Progenitor cell of endocrine pancreas (in vitro differentiated cells): ENCODE results near the gene NDUFB1. TPM values are rescaled to one million over a fixed set of nuclear protein-coding genes. Genes with fewer than 3 reads are reported as not detected.

Experiments
- DNase-seq: peaks from one replicate; pipeline ENCODE4 v3.0.0; 2021; ENCODE audit warnings: low spot score; ENCODE audit not compliant: unreplicated experiment
- H3K27ac Mint-ChIP-seq: 2 replicates; pipeline ENCODE4 v1.8.0; 2021; ENCODE audit warnings: mild to moderate bottlenecking, moderate library complexity, mixed read lengths
- H3K27me3 Mint-ChIP-seq: 2 replicates; pipeline ENCODE4 v1.8.0; 2021; ENCODE audit warnings: mixed read lengths
- H3K36me3 Mint-ChIP-seq: 2 replicates; pipeline ENCODE4 v1.8.0; 2022; ENCODE audit warnings: mixed read lengths; ENCODE audit not compliant: insufficient read depth
- H3K4me1 Mint-ChIP-seq: 2 replicates; pipeline ENCODE4 v1.8.0; 2021; ENCODE audit warnings: low read depth, mixed read lengths
- H3K4me3 Mint-ChIP-seq: 2 replicates; pipeline ENCODE4 v1.8.0; 2021; ENCODE audit warnings: low read depth, mild to moderate bottlenecking, moderate library complexity, mixed read lengths
- H3K9me3 Mint-ChIP-seq: 2 replicates; pipeline ENCODE4 v1.8.0; 2021; ENCODE audit warnings: low read depth, mixed read lengths
- total RNA-seq: library from RNA; stranded (reverse); gene quantifications from 2 replicates; pipeline ENCODE4 v1.2.1, GENCODE V29; 2021
- TF ChIP-seq, protein P1 (sequence below): fragments of 200-600 bp; sonication (generic); IDR thresholded peaks from one replicate; pipeline ENCODE4 v1.5.0; 2021; ENCODE audit warnings: antibody characterized with exemption, mild to moderate bottlenecking; ENCODE audit not compliant: unreplicated experiment

The NDUFB1 gene
- total RNA-seq, 1 donor from 2014 or later: 99.0 TPM

DNA sequence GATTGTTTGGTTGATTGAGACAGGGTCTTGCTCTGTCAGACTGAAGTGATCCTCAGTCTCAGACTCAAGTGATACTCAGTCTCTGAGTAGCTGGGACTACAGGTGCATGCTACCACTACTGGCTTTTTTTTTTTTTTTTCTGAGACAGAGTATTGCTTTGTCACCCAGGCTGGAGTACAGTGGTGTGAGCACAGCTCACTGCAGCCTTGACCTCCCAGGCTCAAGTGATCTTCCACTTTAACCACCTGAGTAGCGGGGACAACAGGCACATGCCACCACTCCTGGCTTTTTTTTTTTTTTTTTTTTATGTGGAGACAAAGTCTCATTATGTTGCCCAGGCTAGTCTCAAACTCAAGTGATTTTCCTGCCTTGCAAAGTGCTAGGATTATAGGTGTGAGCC lies 32.1 kb upstream of the NDUFB1 start:
- Mint-ChIP-seq H3K4me3 (no peak overlapping the region), H3K4me1 (no peaks in the 10 kb centered on the region), H3K36me3 (peaks cover 26% of the 10 kb centered on the region), H3K9me3 (no peaks in the 10 kb centered on the region), H3K27me3 (no peaks in the 10 kb centered on the region), H3K27ac (no peak overlapping the region)
- TF ChIP-seq, protein P1, sequence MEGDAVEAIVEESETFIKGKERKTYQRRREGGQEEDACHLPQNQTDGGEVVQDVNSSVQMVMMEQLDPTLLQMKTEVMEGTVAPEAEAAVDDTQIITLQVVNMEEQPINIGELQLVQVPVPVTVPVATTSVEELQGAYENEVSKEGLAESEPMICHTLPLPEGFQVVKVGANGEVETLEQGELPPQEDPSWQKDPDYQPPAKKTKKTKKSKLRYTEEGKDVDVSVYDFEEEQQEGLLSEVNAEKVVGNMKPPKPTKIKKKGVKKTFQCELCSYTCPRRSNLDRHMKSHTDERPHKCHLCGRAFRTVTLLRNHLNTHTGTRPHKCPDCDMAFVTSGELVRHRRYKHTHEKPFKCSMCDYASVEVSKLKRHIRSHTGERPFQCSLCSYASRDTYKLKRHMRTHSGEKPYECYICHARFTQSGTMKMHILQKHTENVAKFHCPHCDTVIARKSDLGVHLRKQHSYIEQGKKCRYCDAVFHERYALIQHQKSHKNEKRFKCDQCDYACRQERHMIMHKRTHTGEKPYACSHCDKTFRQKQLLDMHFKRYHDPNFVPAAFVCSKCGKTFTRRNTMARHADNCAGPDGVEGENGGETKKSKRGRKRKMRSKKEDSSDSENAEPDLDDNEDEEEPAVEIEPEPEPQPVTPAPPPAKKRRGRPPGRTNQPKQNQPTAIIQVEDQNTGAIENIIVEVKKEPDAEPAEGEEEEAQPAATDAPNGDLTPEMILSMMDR: no peak
- DNase-seq: no peak

DNA sequence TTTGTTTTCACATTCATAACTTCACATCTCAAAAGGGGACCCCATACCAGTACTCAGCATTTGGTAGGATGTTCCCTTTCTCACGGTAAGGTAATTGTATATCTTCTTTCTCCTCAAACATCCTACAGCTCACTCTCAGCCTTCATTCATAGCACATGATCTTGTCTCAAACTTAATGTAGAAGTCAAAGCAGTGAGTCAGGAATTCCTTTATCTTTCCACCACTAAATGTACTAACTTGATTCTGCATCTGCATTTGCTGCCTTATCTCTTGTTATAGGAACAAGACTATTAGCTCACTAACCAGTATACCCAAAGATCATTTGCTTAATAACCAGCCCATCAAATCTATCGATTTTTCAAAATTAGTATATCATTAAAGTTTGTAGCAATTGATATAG lies 23.2 kb upstream of the NDUFB1 start:
- Mint-ChIP-seq H3K27me3 (no peaks in the 10 kb centered on the region), H3K36me3 (peaks cover 30% of the 10 kb centered on the region)
- TF ChIP-seq, protein P1: no peak

GRCh38 chr14:92143962-92144361 lies 22.5 kb upstream of the NDUFB1 start:
- Mint-ChIP-seq H3K4me3 (no peak overlapping the region), H3K27me3 (no peaks in the 10 kb centered on the region), H3K9me3 (no peaks in the 10 kb centered on the region), H3K27ac (no peak overlapping the region), H3K36me3 (peaks cover 27% of the 10 kb centered on the region), H3K4me1 (no peaks in the 10 kb centered on the region)
- DNase-seq: no peak
- TF ChIP-seq, protein P1: no peak

More for the DNA sequence above, 23.2 kb upstream of the NDUFB1 start:
- H3K27ac Mint-ChIP-seq: no peak overlapping the region
- no peaks in the 10 kb centered on the region for H3K9me3 Mint-ChIP-seq
- H3K4me3 Mint-ChIP-seq: no peak overlapping the region
- no peaks in the 10 kb centered on the region for H3K4me1 Mint-ChIP-seq
- DNase-seq: no peak

GRCh38 chr14:92143309-92143708 lies 21.8 kb upstream of the NDUFB1 start:
- no peak for DNase-seq
- Mint-ChIP-seq H3K27ac (no peak overlapping the region), H3K4me3 (no peak overlapping the region), H3K9me3 (no peaks in the 10 kb centered on the region), H3K27me3 (no peaks in the 10 kb centered on the region), H3K4me1 (no peaks in the 10 kb centered on the region), H3K36me3 (peaks cover 26% of the 10 kb centered on the region)
- TF ChIP-seq, protein P1: no peak

- Mint-ChIP-seq H3K4me3 (no peak overlapping the region), H3K36me3 (peaks cover 17% of the 10 kb centered on the region), H3K9me3 (no peaks in the 10 kb centered on the region), H3K27me3 (no peaks in the 10 kb centered on the region), H3K4me1 (no peaks in the 10 kb centered on the region), H3K27ac (no peak overlapping the region)
- TF ChIP-seq, protein P1: peak; percentile 59
- no peak for DNase-seq
Observed at GRCh38 chr14:92135269-92135668, 13.8 kb upstream of the NDUFB1 start.
